A673 (cell line): ENCODE data around the gene RANBP3L. TPM values are rescaled to one million over a fixed set of nuclear protein-coding genes. Genes with fewer than 3 reads are reported as not detected.

Source experiments
- BruUV-seq: library from RNA; stranded (reverse); fragments of 400-500 nt; replicated peaks from 2 replicates; lab custom pipeline; 2021; lab: Mats Ljungman, UMichigan
- CTCF ChIA-PET: fragments of 300-600 bp; sonication (Branson Sonifier 250); formaldehyde crosslinking; loops from one replicate; lab custom pipeline; 2022; ENCODE audit warnings: antibody characterized with exemption; lab: Charles Lee
- POLR2A ChIA-PET: fragments of 300-600 bp; sonication (Branson Sonifier 250); formaldehyde crosslinking; loops from one replicate; lab custom pipeline; 2022; ENCODE audit warnings: antibody characterized with exemption; ENCODE audit not compliant: low non-redundant PET; lab: Charles Lee
- DNase-seq: peaks from one replicate; pipeline ENCODE4 v3.0.0-alpha.2; 2015; ENCODE audit warnings: low spot score
- H3K27ac ChIP-seq: fragments of 200-600 bp; sonication (generic); 2 replicates; pipeline ENCODE4 v1.5.1; 2016; ENCODE audit warnings: mixed run types, low read depth, mild to moderate bottlenecking, mixed read lengths, antibody characterized with exemption, low read length; ENCODE audit not compliant: poor library complexity, severe bottlenecking
- H3K27me3 ChIP-seq: fragments of 200-600 bp; sonication (generic); replicated peaks from 2 replicates; pipeline ENCODE4 v1.6.1; 2017; ENCODE audit warnings: mixed run types, low read depth, mild to moderate bottlenecking, mixed read lengths, antibody characterized with exemption, low read length; ENCODE audit not compliant: insufficient read depth, poor library complexity
- H3K36me3 ChIP-seq: fragments of 200-600 bp; sonication (generic); 2 replicates; pipeline ENCODE4 v1.6.1; 2016; ENCODE audit warnings: mixed run types, mild to moderate bottlenecking, mixed read lengths, antibody characterized with exemption, low read length; ENCODE audit not compliant: insufficient read depth, poor library complexity, severe bottlenecking
- H3K4me1 ChIP-seq: fragments of 200-600 bp; sonication (generic); 2 replicates; pipeline ENCODE4 v1.6.1; 2017; ENCODE audit warnings: mixed run types, mild to moderate bottlenecking, mixed read lengths, antibody characterized with exemption, low read length; ENCODE audit not compliant: insufficient read depth, poor library complexity, severe bottlenecking
- H3K4me3 ChIP-seq: fragments of 200-600 bp; sonication (generic); 2 replicates; pipeline ENCODE4 v1.5.1; 2016; ENCODE audit warnings: low read depth, mixed run types, mild to moderate bottlenecking, mixed read lengths, low read length; ENCODE audit not compliant: poor library complexity, severe bottlenecking
- H3K9me3 ChIP-seq: fragments of 200-600 bp; sonication (generic); 2 replicates; pipeline ENCODE4 v1.6.1; 2016; ENCODE audit warnings: mixed run types, low read depth, mild to moderate bottlenecking, mixed read lengths, antibody characterized with exemption, low read length; ENCODE audit not compliant: poor library complexity, severe bottlenecking
- CTCF ChIP-seq: fragments of 300-800, 200-600 bp; sonication (generic); conservative IDR thresholded peaks from 2 replicates; pipeline ENCODE4 v1.5.1; 2017; ENCODE audit warnings: low read depth, mild to moderate bottlenecking, antibody characterized with exemption, low read length, moderate library complexity, mixed read lengths
- EZH2 ChIP-seq: fragments of 200-600 bp; sonication (generic); IDR thresholded peaks from 2 replicates; pipeline ENCODE4 v1.6.1; 2017; ENCODE audit warnings: borderline replicate concordance, low read depth, mild to moderate bottlenecking, mixed read lengths, antibody characterized with exemption, low read length; ENCODE audit not compliant: poor library complexity, severe bottlenecking
- intact Hi-C: fragments of 100-400 bp; cut with micrococcal nuclease; formaldehyde crosslinking; loops from one replicate; pipeline ENCODE4 v1.10.0; 2022; ENCODE audit not compliant: unreplicated experiment
- total RNA-seq: library from RNA; stranded (reverse); gene quantifications from 2 replicates; pipeline ENCODE4 v1.2.3, GENCODE V29; 2021

The RANBP3L gene
- total RNA-seq, 1 experiment from 2014 or later = not detected

GRCh38 chr5:36310138-36310537, 8.4 kb upstream of the RANBP3L start:
- no peaks in the 10 kb centered on the region for H3K9me3 ChIP-seq
- intact Hi-C loops = no loop called here
- peaks cover 4% of the 10 kb centered on the region for H3K4me1 ChIP-seq
- BruUV-seq = no TSS peak
- POLR2A ChIA-PET = no interaction called here
- TF ChIP-seq EZH2 (no peak), CTCF (no peak)
- no peaks in the 10 kb centered on the region for H3K36me3 ChIP-seq
- CTCF ChIA-PET = no interaction called here
- DNase-seq = no peak
- no peak overlapping the region for H3K27ac ChIP-seq
- H3K4me3 ChIP-seq = no peak overlapping the region
- H3K27me3 ChIP-seq = no peaks in the 10 kb centered on the region

GRCh38 chr5:36305571-36306326, 4.0 kb upstream of the RANBP3L start:
- intact Hi-C loops = loop anchor here (2.0 kb wide), 4 partner anchors 41 to 233 kb away; no protein-coding TSS in a partner anchor
- ChIA-PET POLR2A (no interaction called here), CTCF (interaction anchor here (0.9 kb wide), 1 partner anchor 227 kb away, joined by 3 read pairs; no protein-coding TSS in a partner anchor)
- no TSS peak for BruUV-seq
- peak; percentile 60 for DNase-seq
- Histone ChIP-seq H3K9me3 (no peaks in the 10 kb centered on the region), H3K4me1 (peaks cover 10% of the 10 kb centered on the region), H3K27ac (no peak overlapping the region), H3K36me3 (no peaks in the 10 kb centered on the region), H3K27me3 (no peaks in the 10 kb centered on the region), H3K4me3 (no peak overlapping the region)
- TF ChIP-seq EZH2 = no peak
- peak; percentile 87 for TF ChIP-seq CTCF

GRCh38 chr5:36304095-36304805, 2.5 kb upstream of the RANBP3L start:
- Histone ChIP-seq H3K4me1 (peaks cover 10% of the 10 kb centered on the region), H3K27ac (no peak overlapping the region), H3K36me3 (no peaks in the 10 kb centered on the region), H3K4me3 (no peak overlapping the region), H3K9me3 (no peaks in the 10 kb centered on the region), H3K27me3 (no peaks in the 10 kb centered on the region)
- DNase-seq = no peak
- TF ChIP-seq EZH2 (no peak), CTCF (no peak)
- CTCF ChIA-PET = no interaction called here
- POLR2A ChIA-PET = no interaction called here
- no TSS peak for BruUV-seq
- intact Hi-C loops = loop anchor here (2.0 kb wide), 4 partner anchors 39 to 231 kb away; no protein-coding TSS in a partner anchor
